ENCODE measurements around the gene EFCAB6. TPM values are rescaled to one million over a fixed set of nuclear protein-coding genes. Genes with fewer than 3 reads are reported as not detected.

EFCAB6 gene
- polyA plus RNA-seq, 3 donors = not detected

DNA sequence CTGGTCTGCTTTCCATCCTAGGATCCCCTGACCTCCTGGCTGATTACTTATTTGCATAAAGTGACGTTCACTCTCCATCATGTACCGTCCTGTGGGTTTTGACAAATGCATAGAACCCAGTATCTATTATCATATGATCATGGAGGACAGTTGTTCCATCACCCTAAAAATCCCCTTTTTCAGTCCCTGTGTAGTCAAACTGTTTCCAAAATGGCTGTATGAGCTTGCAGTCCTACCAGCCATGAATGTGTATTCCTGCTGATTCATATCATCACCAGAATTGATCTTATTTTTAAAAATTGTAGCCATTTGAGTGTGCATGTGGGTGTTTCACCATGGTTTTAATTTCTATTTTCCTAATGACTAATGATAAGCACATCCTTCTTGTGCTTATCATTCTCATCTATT is 291.5 kb downstream of the EFCAB6 start:
- Mint-ChIP-seq H3K9me3 (peaks cover 0 to 2% (median 0%) of the 10 kb centered on the region in 7 donors), H3K4me1 (no peaks in the 10 kb centered on the region), H3K27ac (no peak overlapping the region), H3K27me3 (ENCODE audit: low read depth in 3 of 3) (peaks cover 0 to 5% (median 3%) of the 10 kb centered on the region in 3 donors), H3K36me3 (no peaks in the 10 kb centered on the region), H3K4me3 (no peak overlapping the region)
- intact Hi-C loops (cut with micrococcal nuclease) = no loop called here
- Histone ChIP-seq H3K27ac (ENCODE audit: low read depth in 1 of 2, low read length in 2 of 2) (no peak overlapping the region), H3K79me2 (ENCODE audit: insufficient read depth, low read length) (no peaks in the 10 kb centered on the region), H3K9ac (ENCODE audit: insufficient read depth, low read length, poor library complexity, severe bottlenecking) (no peak overlapping the region), H2AFZ (ENCODE audit: insufficient read depth, low read depth, low read length, poor library complexity, severe bottlenecking) (no peak overlapping the region), H3K36me3 (replicated peaks in 1 of 2; ENCODE audit: control insufficient read depth in 1 of 2, insufficient read depth in 2 of 2, low read length in 2 of 2) (no peaks in the 10 kb centered on the region), H3K9me3 (replicated peaks in 1 of 2; ENCODE audit: control insufficient read depth in 1 of 2, insufficient read depth in 1 of 2, low read length in 2 of 2) (no peaks in the 10 kb centered on the region), H3K4me2 (replicated peaks; ENCODE audit: extremely low read depth, low read length, poor library complexity, severe bottlenecking) (no peak overlapping the region), H4K20me1 (ENCODE audit: insufficient read depth, low read length) (no peaks in the 10 kb centered on the region), H3K4me3 (replicated peaks in 1 of 3; ENCODE audit: low read depth in 2 of 3, low read length in 3 of 3) (no peak overlapping the region), H3K4me1 (ENCODE audit: control insufficient read depth in 1 of 2, insufficient read depth in 2 of 2, low read length in 2 of 2) (no peaks in the 10 kb centered on the region), H3K27me3 (ENCODE audit: control insufficient read depth in 2 of 2, insufficient read depth in 2 of 2, low read length in 2 of 2) (no peaks in the 10 kb centered on the region)
- TF ChIP-seq, protein P1, sequence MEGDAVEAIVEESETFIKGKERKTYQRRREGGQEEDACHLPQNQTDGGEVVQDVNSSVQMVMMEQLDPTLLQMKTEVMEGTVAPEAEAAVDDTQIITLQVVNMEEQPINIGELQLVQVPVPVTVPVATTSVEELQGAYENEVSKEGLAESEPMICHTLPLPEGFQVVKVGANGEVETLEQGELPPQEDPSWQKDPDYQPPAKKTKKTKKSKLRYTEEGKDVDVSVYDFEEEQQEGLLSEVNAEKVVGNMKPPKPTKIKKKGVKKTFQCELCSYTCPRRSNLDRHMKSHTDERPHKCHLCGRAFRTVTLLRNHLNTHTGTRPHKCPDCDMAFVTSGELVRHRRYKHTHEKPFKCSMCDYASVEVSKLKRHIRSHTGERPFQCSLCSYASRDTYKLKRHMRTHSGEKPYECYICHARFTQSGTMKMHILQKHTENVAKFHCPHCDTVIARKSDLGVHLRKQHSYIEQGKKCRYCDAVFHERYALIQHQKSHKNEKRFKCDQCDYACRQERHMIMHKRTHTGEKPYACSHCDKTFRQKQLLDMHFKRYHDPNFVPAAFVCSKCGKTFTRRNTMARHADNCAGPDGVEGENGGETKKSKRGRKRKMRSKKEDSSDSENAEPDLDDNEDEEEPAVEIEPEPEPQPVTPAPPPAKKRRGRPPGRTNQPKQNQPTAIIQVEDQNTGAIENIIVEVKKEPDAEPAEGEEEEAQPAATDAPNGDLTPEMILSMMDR (IDR thresholded peaks at IDR 0.05) = no peak
- WGBS (ENCODE audit: insufficient coverage) = no CpG with 5 or more reads among the region's 2 CpGs
- DNase-seq = no peak

GRCh38 chr22:43516996-43517635 is 295.0 kb downstream of the EFCAB6 start:
- Histone ChIP-seq H4K20me1 (ENCODE audit: insufficient read depth, low read length) (no peaks in the 10 kb centered on the region), H3K79me2 (ENCODE audit: insufficient read depth, low read length) (no peaks in the 10 kb centered on the region), H3K4me2 (replicated peaks; ENCODE audit: extremely low read depth, low read length, poor library complexity, severe bottlenecking) (no peak overlapping the region), H3K27me3 (ENCODE audit: control insufficient read depth in 2 of 2, insufficient read depth in 2 of 2, low read length in 2 of 2) (no peaks in the 10 kb centered on the region), H3K9ac (ENCODE audit: insufficient read depth, low read length, poor library complexity, severe bottlenecking) (no peak overlapping the region), H2AFZ (ENCODE audit: insufficient read depth, low read depth, low read length, poor library complexity, severe bottlenecking) (no peak overlapping the region), H3K36me3 (replicated peaks in 1 of 2; ENCODE audit: control insufficient read depth in 1 of 2, insufficient read depth in 2 of 2, low read length in 2 of 2) (no peaks in the 10 kb centered on the region), H3K9me3 (replicated peaks in 1 of 2; ENCODE audit: control insufficient read depth in 1 of 2, insufficient read depth in 1 of 2, low read length in 2 of 2) (no peaks in the 10 kb centered on the region), H3K4me1 (ENCODE audit: control insufficient read depth in 1 of 2, insufficient read depth in 2 of 2, low read length in 2 of 2) (no peaks in the 10 kb centered on the region), H3K4me3 (replicated peaks in 1 of 3; ENCODE audit: low read depth in 2 of 3, low read length in 3 of 3) (no peak overlapping the region), H3K27ac (ENCODE audit: low read depth in 1 of 2, low read length in 2 of 2) (no peak overlapping the region)
- intact Hi-C loops (cut with micrococcal nuclease) = no loop called here
- DNase-seq = no peak
- peak overlapping the region in 1 of 7 donors; percentile 80 for H3K27ac Mint-ChIP-seq
- 94% methylated on average over 14 of the region's 14 CpGs for WGBS (ENCODE audit: insufficient coverage)
- H3K27me3 Mint-ChIP-seq (ENCODE audit: low read depth in 3 of 3) = peaks cover 0 to 5% (median 4%) of the 10 kb centered on the region in 3 donors
- H3K4me1 Mint-ChIP-seq = no peaks in the 10 kb centered on the region
- no peaks in the 10 kb centered on the region for H3K36me3 Mint-ChIP-seq
- TF ChIP-seq, protein P1 (IDR thresholded peaks at IDR 0.05) = no peak
- no peak overlapping the region for H3K4me3 Mint-ChIP-seq
- peaks cover 0 to 2% (median 0%) of the 10 kb centered on the region in 7 donors for H3K9me3 Mint-ChIP-seq

Data from CD14-positive monocyte (primary cell).